GOT3 (cell line): Measurements from ENCODE around the gene TCN2.
A peak's percentile ranks its signal among the peaks of the same experiment; 100 is the strongest.
"Not testable (repeated sequence)": the region's sequence is repeated elsewhere in the genome, so short reads cannot be mapped to it uniquely, and the experiment has no call there.

Experiments
- DNase-seq: peaks from one replicate; lab custom pipeline; 2025; ENCODE audit warnings: mixed read lengths; lab: John Stamatoyannopoulos, UW

Gene TCN2

GRCh38 chr22:30648825-30649224, 41.9 kb downstream of the TCN2 start:
- no peak for DNase-seq

GRCh38 chr22:30649430-30650007, 42.5 kb downstream of the TCN2 start:
- peak; percentile 27 for DNase-seq

GRCh38 chr22:30650508-30651116, 43.6 kb downstream of the TCN2 start:
- DNase-seq, result no peak

DNA sequence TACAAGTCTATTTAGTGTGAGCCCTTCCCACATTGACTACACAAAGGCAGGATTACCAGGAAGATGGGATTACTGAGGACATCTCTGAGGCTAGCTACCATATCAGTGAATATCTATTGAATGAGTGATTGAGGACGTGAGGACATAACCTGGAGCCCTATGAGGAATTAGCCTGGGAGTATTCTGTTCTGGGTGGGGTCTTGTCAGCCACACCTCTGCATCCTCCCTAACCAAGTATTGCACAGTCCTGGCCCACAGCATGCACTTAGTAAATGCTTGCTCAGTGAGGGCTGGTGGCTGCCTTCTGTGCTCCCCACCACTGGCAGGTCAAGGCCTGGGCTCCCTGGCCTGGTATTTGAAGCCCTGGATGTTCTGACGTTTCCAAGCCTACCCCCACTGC, 45.9 kb downstream of the TCN2 start:
- no peak for DNase-seq

DNA sequence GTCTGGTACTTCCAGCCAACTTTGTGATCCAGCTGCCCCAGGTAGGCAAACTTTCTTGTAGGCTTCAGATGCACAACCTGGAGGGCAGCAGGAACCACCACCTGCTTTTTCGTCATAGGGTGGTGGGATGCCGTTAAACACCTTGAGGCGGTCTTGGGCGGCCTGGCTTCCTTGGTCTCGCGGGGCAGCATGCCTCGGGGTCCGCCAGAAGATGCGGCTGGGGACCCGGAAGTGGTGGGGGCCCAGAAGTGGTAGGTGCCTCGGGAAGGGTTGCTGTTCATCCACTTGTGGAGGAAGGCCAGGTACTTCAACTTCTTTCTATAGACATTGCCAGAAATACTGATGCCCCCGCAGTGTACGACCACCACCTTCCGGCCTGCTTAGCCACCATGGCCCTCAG, 47.4 kb downstream of the TCN2 start:
- DNase-seq, result no peak

GRCh38 chr22:30655532-30655931, 48.6 kb downstream of the TCN2 start:
- no peak for DNase-seq

DNA sequence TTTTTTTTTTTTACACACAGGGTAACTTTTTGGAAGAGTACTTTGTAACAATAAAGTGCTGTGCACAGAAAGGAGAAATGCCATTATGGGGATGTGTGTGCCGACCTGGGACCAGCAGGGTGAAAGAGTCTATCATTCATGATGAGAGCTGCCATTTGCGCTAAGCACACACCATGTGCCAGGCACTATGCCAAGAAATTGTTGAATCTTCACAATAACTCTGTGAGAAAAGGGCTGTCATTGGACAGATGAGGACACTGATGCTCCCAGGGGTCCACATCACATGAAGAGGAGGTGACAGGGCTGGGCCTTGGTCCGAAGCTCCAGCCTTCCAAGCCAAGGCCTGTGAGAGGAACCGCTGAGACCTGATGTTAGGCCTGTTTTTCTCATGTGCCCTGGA, 55.1 kb downstream of the TCN2 start:
- DNase-seq, result no peak

GRCh38 chr22:30664798-30665197, 57.8 kb downstream of the TCN2 start:
- DNase-seq, result no peak

GRCh38 chr22:30665266-30665665, 58.3 kb downstream of the TCN2 start:
- DNase-seq, result no peak

GRCh38 chr22:30665786-30666185, 58.8 kb downstream of the TCN2 start:
- no peak for DNase-seq

- DNase-seq, result no peak
Measured at GRCh38 chr22:30667107-30667493, 60.1 kb downstream of the TCN2 start.

DNA sequence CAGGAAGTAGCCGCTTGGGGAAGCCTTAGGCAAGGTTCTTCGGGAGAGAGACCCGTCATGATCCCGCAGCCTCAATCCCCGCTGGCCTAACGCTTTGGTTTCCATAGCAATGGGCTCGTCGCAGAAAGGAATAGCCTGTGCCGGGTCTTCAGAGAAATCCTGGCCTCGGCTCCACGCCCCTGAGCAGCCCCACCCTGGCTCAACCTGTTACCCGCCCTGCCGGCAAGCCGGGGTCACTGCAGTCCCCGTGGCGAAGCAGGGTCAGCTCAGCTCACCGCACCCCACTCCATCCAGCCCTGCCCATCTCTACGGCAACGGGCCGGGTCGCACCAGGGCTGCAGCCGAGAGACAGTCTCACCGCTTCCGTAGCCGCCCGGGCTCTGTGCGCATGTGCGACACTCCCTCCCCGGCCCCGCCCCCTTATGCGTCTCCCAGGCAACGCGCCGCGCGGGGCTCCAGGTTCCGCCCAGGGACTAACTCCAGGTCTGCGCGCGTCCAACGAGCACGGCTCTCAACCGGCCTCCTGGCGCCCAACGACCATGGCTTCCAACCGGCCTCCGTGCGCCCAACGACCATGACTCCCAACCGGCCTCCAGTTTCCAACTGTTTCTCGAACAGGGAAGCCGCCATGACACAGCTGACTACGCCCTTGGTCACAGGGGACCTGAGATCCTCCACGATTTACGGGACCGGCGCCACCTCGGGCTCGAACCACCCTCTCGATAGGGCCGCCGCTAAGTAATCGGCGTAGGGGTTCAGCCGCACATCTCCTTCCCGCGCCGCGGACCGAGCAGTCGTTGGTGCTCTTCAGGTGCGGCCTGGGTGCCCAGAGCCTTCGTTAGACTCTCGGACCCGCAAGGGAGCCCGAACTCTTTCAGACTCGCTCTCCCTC, 60.8 kb downstream of the TCN2 start, which contains the start of gene DUSP18:
DUSP18 (minus strand) TSS at position 382 of the 892 bp plus-strand sequence. CDS start 3,872 bp downstream, outside the sequence.
- DNase-seq, result peak; percentile 74

- DNase-seq, result no peak
Measured at GRCh38 chr22:30668386-30668710, 61.4 kb downstream of the TCN2 start.

GRCh38 chr22:30671071-30671470, 64.1 kb downstream of the TCN2 start:
- DNase-seq, result no peak

GRCh38 chr22:30673136-30673535, 66.2 kb downstream of the TCN2 start:
- no peak for DNase-seq

- DNase-seq, result no peak
Measured at GRCh38 chr22:30674482-30674881, 67.5 kb downstream of the TCN2 start.

- DNase-seq, result no peak
Measured at GRCh38 chr22:30675436-30675835, 68.5 kb downstream of the TCN2 start.

DNA sequence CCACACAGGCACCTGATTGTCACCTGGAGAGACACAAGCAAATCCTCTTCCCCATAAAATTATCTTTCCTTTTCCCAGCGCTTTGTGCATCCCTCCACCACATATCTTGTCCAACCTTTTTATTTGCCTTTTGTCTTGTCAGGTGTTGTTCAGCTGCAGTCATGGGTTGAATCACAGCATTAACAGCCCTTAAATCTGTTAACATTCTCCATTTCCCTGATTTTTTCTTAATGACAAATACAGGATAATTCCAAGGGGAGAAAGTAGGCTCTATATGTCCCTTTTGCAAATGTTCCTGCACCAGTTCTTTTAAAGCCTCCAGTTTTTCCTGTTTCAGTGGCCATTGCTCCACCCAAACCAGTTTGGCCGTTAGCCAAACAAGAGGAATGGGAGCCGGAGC, 69.6 kb downstream of the TCN2 start:
- not testable (repeated sequence) for DNase-seq
